HAP-1 (cell line): Measurements from ENCODE around the gene MEF2C.
A peak's percentile ranks its signal among the peaks of the same experiment; 100 is the strongest.

ENCODE experiments used
- DNase-seq, 2 experiments: peaks; one replicate each; pipeline ENCODE4 v3.0.0-alpha.2; 2016 to 2020; ENCODE audit warnings: low spot score in 2 of 2
- H3K27me3 ChIP-seq: fragments of 250-450 bp; sonication (Bioruptor Pico); 2 replicates; pipeline ENCODE4 v1.5.1; 2020; ENCODE audit warnings: low read depth, mild to moderate bottlenecking, moderate library complexity
- H3K36me3 ChIP-seq: fragments of 250-450 bp; sonication (Bioruptor Pico); replicated peaks from 2 replicates; pipeline ENCODE4 v1.5.1; 2020; ENCODE audit warnings: mild to moderate bottlenecking
- H3K4me1 ChIP-seq: fragments of 250-450 bp; sonication (Bioruptor Pico); 2 replicates; pipeline ENCODE4 v1.5.1; 2020; ENCODE audit warnings: mild to moderate bottlenecking
- H3K4me3 ChIP-seq: fragments of 250-450 bp; sonication (Bioruptor Pico); 2 replicates; pipeline ENCODE4 v1.5.1; 2020; ENCODE audit warnings: mild to moderate bottlenecking, moderate library complexity
- H3K9me3 ChIP-seq: fragments of 250-450 bp; sonication (Bioruptor Pico); 2 replicates; pipeline ENCODE4 v1.5.1; 2020; ENCODE audit warnings: mild to moderate bottlenecking, moderate library complexity
- in situ Hi-C: fragments of 300-500 bp; cut with MboI; formaldehyde crosslinking; loops from 3 replicates; pipeline ENCODE4 v1.14.3; 2020; ENCODE audit warnings: low sequenced_read_pairs, inconsistent platforms, mixed read lengths

Gene MEF2C

DNA sequence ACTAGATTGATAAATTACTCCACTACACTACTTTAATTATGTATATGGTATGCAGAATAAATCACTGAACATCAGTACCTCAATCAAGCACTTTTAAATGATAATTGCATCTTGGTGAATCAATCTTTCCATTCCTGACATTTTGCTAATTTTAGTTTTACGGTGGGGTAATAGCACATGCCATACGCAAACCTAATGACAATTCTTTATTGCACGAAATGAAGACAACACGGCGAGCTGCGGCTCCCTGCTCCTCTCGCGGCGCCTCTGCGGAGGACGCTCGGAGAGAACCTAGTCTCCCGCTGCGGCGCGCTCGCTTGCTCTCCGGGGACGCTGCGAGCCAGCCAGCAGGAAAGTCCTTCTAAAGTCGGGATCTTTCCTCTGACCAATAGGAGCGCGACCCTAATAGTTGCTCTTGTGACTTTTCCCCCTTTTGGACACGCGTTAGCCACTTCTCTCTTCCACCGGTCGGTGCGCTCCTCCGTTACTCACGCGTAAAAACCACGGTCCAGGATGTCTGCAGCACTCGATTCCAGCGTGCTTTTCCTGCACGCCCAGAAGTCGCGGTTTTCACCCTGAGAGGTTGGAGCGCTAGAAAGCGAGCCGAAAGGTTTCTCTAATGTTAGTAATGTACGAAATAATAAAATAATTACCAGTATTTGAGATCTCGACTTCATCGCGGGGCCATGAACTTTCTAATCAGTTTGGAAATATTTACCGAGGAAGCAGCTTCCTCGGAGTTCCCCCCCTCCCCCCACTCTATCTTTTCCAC is 1.0 kb upstream of the MEF2C start:
- peaks cover 27% of the 10 kb centered on the region for H3K4me1 ChIP-seq
- in situ Hi-C loops, result no loop called here

DNA sequence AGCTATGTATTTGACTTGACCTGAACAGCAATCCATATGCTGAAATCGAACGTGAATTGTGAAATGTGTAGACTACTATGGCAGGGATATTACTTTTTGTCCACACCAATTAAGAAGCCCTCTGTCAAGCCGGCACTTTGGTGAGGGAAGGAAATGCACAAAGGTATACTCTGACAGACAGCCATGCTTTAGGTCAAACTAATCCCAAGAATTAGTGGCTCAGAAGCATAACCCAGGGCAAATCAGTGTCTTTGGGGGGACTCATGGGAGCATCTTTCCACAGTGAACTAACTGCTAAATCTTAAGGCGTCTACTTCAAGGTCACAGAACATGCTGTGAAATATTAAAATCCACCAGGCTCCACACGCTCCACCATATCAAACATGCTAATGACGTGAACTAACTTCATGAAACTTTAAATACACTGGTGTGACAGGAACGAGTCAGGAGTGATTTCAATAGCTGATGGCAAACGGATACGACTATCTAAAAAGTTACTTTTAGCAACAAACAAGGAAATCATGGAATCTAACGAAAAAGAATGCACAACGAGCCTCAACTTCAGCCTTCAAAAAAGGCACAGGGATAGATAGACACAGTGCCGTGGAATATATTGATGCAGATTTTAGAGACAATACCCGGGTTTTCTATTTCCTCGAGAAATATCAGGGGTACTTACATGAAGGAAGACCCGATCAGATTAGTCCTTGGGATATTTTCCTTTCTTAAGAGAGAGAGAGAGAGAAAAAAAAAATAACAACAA is 527 bp downstream of the MEF2C start:
- in situ Hi-C loops, result no loop called here

More for the DNA sequence above, 1.0 kb upstream of the MEF2C start:
- Histone ChIP-seq H3K4me3 (peak overlapping the region; percentile 51), H3K9me3 (no peaks in the 10 kb centered on the region), H3K27me3 (no peaks in the 10 kb centered on the region), H3K36me3 (no peaks in the 10 kb centered on the region)
- peak; percentile 71 to 74 for DNase-seq

DNA sequence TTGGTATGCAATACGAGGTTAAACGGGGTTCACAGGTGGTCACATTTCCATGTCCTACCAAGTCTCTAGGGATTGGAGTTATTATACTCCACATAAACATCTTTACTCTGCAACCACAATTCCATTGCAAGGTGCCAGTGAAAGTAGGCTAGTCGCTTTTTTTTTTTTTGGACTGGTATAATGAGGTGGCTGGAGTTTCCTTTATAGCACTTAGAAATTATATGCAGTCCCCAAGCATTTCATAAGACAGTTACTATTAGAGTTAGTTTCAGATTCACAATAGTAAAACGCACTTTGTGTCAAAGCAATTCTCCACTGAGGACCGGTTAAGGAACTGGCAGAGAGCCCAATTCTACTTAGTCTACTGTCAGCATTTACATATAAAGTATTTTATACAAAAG is 1.4 kb downstream of the MEF2C start:
- Histone ChIP-seq H3K4me1 (peaks cover 27% of the 10 kb centered on the region), H3K4me3 (peak overlapping the region; percentile 51)
- in situ Hi-C loops, result no loop called here

More for the DNA sequence above, 527 bp downstream of the MEF2C start:
- peak overlapping the region; percentile 51 for H3K4me3 ChIP-seq
- peaks cover 20% of the 10 kb centered on the region for H3K4me1 ChIP-seq
- peak; percentile 43 to 63 for DNase-seq
- no peaks in the 10 kb centered on the region for H3K27me3 ChIP-seq
- H3K36me3 ChIP-seq, result no peaks in the 10 kb centered on the region
- H3K9me3 ChIP-seq, result no peaks in the 10 kb centered on the region

DNA sequence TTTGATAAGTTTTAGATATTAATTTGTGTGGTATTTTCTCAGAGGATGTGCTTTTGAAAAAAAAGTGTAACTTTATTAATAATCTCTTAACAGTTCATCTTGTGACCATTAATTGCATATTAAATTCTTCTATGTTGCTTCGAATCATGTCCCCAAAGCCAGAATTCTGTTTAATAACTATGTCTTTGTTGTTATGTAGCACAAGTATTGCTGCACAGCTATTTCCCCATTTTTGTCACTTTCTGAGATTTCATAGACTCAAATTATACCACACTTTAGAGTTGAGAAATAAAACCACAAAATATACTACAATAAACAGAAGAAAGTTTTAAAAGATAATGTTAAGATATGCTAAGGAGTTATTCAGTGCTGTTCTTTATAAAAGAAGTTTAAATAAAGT is 2.8 kb downstream of the MEF2C start:
- in situ Hi-C loops, result no loop called here
- Histone ChIP-seq H3K36me3 (no peaks in the 10 kb centered on the region), H3K9me3 (no peaks in the 10 kb centered on the region), H3K27me3 (no peaks in the 10 kb centered on the region), H3K4me3 (peak overlapping the region; percentile 4; the same call in 1 of the 2 replicates), H3K4me1 (peaks cover 41% of the 10 kb centered on the region)
- no peak for DNase-seq

More for the DNA sequence above, 1.4 kb downstream of the MEF2C start:
- Histone ChIP-seq H3K36me3 (no peaks in the 10 kb centered on the region), H3K27me3 (no peaks in the 10 kb centered on the region), H3K9me3 (no peaks in the 10 kb centered on the region)
- DNase-seq, result peak; percentile 60 to 79

DNA sequence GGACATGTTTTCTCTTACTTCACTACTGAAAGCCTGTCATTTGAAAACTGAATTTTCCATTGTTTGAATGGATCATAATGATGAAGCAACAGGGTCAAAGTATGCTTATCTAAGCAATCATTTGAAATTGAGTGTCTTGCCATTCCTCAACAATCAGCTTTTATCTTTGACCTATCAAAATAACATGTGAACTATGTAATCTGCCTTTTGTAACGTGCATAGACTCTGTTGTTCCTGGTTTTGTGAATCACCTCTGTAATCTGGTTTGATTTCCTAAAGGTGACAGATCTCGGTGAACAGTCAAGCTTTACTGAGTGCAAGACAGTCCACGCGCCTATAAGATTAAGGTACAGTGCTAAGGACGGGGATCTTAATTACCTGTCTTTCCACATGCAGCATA is 3.3 kb downstream of the MEF2C start:
- in situ Hi-C loops, result no loop called here
- no peaks in the 10 kb centered on the region for H3K27me3 ChIP-seq
- H3K4me1 ChIP-seq, result peaks cover 45% of the 10 kb centered on the region
- no peaks in the 10 kb centered on the region for H3K36me3 ChIP-seq
- no peaks in the 10 kb centered on the region for H3K9me3 ChIP-seq
- H3K4me3 ChIP-seq, result peak overlapping the region; percentile 4; the same call in 1 of the 2 replicates
- peak in 1 of 2 experiments; percentile 53 for DNase-seq

DNA sequence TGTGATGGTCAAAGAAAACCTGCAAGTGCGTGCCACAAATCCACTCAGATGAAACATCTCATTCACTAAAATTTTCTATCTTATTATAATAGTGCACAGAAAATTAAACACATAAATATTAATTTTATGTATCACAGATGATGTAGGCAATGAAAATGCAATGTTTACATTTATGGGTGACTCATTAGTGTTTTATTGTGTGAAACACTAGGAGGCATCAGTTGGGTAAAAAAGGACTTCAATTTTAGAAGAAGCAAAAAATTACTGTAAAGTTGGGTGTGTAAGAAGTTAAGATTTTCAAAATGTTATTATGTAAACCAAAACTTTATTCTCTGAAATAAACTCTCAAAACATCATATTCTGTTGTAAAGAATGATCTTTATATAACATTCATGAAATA is 4.0 kb downstream of the MEF2C start:
- Histone ChIP-seq H3K9me3 (no peaks in the 10 kb centered on the region), H3K4me3 (no peak overlapping the region), H3K27me3 (no peaks in the 10 kb centered on the region), H3K4me1 (peaks cover 48% of the 10 kb centered on the region), H3K36me3 (no peaks in the 10 kb centered on the region)
- no peak for DNase-seq
- in situ Hi-C loops, result no loop called here

DNA sequence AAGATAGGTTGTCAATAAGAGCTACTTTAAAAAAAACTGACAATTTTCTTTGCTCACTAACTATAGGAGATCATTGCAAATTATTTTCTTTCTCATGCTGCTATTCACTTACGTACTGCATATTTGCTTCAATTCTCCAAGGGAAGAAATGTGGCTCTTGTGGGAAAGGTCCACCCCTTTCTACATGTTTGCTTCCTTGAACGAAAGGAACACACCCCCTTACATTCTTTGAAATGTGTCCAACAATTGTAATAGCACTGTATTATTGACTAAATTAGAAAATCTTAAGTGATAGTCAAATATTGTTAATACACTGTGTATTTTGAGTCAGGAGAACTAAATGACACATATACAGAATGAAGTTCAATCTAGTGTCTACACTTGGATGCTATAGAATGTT is 5.2 kb downstream of the MEF2C start:
- Histone ChIP-seq H3K27me3 (no peaks in the 10 kb centered on the region), H3K4me1 (peaks cover 50% of the 10 kb centered on the region), H3K9me3 (no peaks in the 10 kb centered on the region), H3K4me3 (no peak overlapping the region), H3K36me3 (no peaks in the 10 kb centered on the region)
- no peak for DNase-seq
- in situ Hi-C loops, result no loop called here

DNA sequence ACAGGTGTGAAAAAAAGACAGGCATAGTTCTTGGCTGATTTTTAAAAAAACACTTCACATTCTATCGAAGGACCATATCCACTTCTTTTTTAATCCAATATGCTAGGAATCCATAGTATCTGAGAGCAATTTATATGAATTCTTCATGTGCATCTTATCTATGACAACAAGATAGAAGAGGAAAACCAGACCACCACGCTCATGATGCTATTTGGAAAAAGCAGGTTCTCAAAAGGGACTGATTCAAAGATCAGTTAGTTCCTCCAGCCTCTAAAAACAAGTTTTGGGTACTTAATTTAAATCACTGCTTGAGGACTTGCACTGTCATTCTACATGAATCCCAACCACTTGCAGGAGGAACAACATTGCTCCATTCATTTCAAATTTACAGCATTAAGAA is 6.3 kb downstream of the MEF2C start:
- in situ Hi-C loops, result no loop called here
- no peaks in the 10 kb centered on the region for H3K36me3 ChIP-seq
- peaks cover 50% of the 10 kb centered on the region for H3K4me1 ChIP-seq

DNA sequence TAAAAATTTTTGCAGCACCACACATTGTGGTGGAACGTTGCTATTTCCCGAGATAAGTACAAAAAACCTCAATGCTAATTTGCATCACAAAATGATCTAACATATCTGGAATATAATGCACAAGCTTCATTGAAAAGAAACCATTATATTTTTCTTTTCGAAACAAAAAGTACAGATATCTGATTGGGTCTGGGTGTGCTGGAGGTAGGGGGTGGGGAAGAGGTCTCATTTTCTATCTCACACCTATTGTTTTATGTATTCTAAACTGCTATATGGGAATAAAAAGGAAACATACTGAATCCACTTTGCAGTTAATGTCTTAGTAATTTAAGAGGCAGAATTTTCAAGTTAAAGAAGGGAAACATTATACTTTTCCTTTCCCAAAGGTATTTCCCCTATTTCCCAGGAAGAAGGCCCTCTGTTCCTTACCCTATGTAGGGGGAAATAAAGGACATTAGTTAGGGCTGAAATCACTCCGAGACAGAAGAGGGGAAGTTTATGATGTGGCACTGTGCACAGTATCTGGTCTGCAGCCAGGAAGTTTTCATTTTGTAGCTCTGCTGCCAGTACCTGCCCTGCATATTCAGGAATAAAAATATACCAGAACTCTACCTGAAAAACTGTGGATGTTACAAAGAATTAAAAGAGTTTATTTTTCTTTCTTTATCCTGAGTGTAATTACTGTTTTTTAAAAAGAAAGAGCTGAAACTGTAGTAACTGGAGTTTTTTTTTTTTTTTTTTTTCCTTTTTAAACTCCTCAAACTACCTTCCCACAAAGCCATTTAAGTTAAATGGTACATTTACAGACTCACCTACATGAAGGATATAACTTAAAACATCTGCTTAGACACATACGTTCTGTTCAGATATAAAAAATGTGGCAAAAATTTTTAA is 7.4 kb downstream of the MEF2C start:
- Histone ChIP-seq H3K36me3 (no peaks in the 10 kb centered on the region), H3K9me3 (no peaks in the 10 kb centered on the region), H3K27me3 (no peaks in the 10 kb centered on the region), H3K4me3 (no peak overlapping the region; the same call in 1 of the 2 replicates), H3K4me1 (peaks cover 50% of the 10 kb centered on the region)
- DNase-seq, result peak in 1 of 2 experiments; percentile 28
- in situ Hi-C loops, result no loop called here

More for the DNA sequence above, 6.3 kb downstream of the MEF2C start:
- H3K9me3 ChIP-seq, result no peaks in the 10 kb centered on the region
- no peak for DNase-seq
- H3K4me3 ChIP-seq, result no peak overlapping the region
- no peaks in the 10 kb centered on the region for H3K27me3 ChIP-seq

DNA sequence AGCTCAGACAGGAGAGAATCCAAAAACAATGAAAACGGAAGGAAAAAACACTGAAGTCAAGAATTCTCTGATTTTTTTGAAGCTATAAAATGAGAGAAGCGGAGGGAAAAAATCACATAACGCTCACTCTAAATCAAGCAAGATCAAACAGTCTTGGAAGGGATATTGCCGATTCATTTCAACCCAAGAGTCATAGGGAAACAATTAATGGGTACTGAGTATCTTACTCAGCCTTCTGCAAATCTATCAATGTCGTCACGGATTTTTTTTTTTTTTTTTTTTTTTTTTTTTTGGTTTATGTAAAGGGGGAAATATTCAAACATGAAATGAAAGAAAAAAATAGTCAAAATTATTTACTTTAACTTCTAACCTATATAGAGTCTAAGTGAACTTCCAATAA is 9.5 kb downstream of the MEF2C start:
- no peaks in the 10 kb centered on the region for H3K9me3 ChIP-seq
- H3K36me3 ChIP-seq, result no peaks in the 10 kb centered on the region
- no peaks in the 10 kb centered on the region for H3K27me3 ChIP-seq
- no peak for DNase-seq
- H3K4me3 ChIP-seq, result no peak overlapping the region
- peaks cover 32% of the 10 kb centered on the region for H3K4me1 ChIP-seq
- in situ Hi-C loops, result no loop called here

DNA sequence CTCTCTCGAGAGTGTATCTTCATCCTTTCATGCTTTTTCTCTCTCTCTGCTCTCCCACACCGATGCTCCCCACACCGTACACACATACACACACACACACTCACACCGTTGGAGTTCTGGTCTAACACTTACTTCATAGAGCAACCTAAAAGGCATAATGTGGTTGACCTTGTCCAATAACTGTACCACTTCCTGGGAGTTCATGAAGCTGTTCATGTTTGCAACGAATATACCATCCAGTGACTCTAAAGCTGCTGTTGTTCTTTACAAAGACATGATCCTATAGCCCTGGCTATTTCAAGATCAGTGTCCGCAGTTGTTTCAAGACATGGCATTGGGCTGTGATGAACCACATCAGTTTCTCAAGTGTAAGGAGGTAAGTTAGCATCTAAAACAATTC is 10.0 kb downstream of the MEF2C start:
- in situ Hi-C loops, result no loop called here
- H3K4me3 ChIP-seq, result no peak overlapping the region
- no peak for DNase-seq
- no peaks in the 10 kb centered on the region for H3K27me3 ChIP-seq
- H3K36me3 ChIP-seq, result no peaks in the 10 kb centered on the region
- no peaks in the 10 kb centered on the region for H3K9me3 ChIP-seq
- peaks cover 32% of the 10 kb centered on the region for H3K4me1 ChIP-seq

DNA sequence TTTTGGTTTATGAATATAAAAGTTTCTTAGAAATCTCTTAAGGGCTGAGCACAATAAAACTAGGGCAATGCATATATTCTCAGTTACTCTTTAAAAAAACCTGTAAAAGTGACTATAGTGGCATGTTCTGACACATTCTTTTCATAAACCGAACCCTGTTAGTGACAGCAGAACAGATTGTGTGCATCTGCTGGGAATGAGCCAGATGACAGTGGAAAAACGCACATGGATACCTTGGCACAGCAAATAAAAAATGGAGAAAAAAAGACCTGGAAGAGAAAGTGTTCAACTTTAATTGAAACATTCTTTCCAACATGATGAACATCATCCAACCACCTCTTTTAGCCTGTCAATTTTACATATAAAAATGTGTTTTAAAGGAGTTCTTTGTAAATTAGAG is 12.7 kb downstream of the MEF2C start:
- H3K27me3 ChIP-seq, result no peaks in the 10 kb centered on the region
- H3K4me1 ChIP-seq, result peaks cover 10% of the 10 kb centered on the region
- H3K9me3 ChIP-seq, result no peaks in the 10 kb centered on the region
- H3K36me3 ChIP-seq, result no peaks in the 10 kb centered on the region
- no peak overlapping the region for H3K4me3 ChIP-seq
- DNase-seq, result no peak
- in situ Hi-C loops, result no loop called here

DNA sequence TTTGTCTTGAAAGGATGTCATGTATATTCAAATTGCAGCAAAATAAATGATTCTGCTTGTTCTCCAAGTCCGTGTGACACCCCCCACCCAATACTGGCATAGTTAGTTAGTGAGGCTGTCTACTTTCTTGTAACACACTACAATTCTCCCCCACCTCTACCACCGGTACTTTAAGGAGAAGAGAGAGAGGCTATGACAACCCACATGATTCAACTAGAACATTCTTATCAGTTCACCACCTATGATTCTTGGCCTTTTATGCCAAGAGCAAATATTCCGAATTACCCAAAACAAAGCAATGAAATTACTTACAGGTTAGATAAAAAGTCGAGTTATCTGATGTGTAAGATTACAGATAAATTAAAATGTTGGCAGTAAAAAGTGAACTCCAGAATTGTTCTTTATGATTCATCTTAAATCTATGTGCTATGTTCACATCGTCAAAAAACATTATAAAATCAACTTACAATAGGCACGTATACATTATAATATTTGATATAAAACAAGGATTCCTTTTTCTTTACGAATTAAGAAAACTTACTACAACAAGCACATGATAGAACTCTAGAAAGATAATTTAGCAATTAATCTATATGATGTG is 14.4 kb downstream of the MEF2C start:
- no peaks in the 10 kb centered on the region for H3K36me3 ChIP-seq
- in situ Hi-C loops, result no loop called here
- H3K4me3 ChIP-seq, result no peak overlapping the region
- no peaks in the 10 kb centered on the region for H3K4me1 ChIP-seq
- no peak for DNase-seq
- H3K9me3 ChIP-seq, result no peaks in the 10 kb centered on the region
- H3K27me3 ChIP-seq, result no peaks in the 10 kb centered on the region
